ENCODE measurements around the gene SPTY2D1. TPM values are rescaled to one million over a fixed set of nuclear protein-coding genes. Genes with fewer than 3 reads are reported as not detected.

SPTY2D1 gene
- total RNA-seq, 2 experiments from 2014 or later = 15.6 to 15.8 TPM

GRCh38 chr11:18590571-18590970, 43.6 kb downstream of the SPTY2D1 start:
- TF ChIP-seq EZH2phosphoT487 (IDR thresholded peaks at IDR 0.05; ENCODE audit: borderline replicate concordance, low read depth, low read length) (no peak), CTCF (conservative IDR thresholded peaks at IDR 0.05; ENCODE audit: low read length) (no peak)

GRCh38 chr11:18588297-18589252, 45.6 kb downstream of the SPTY2D1 start, which contains the start of gene UEVLD:
Gene UEVLD, minus strand, starts transcription at chr11:18588734. Its CDS starts 80 bp downstream, at chr11:18588654.
- Histone ChIP-seq H4K20me1 (ENCODE audit: insufficient read depth, low read length) (no peaks in the 10 kb centered on the region), H3K79me2 (ENCODE audit: insufficient read depth, low read depth, low read length) (0 out of 2 replicates have a peak, but pooled peaks cover 3% of the 10 kb centered on the region), H3K27ac (ENCODE audit: low read depth, low read length, poor library complexity, severe bottlenecking) (no peak within 1 kb of the TSS), H3K9me3 (ENCODE audit: low read length) (no peaks in the 10 kb centered on the region), H3K4me1 (ENCODE audit: insufficient read depth, low read length, poor library complexity, severe bottlenecking) (peaks cover 15% of the 10 kb centered on the region), H3K9me2 (ENCODE audit: insufficient read depth, low read length) (no peaks in the 10 kb centered on the region), H3K4me3 (ENCODE audit: low read depth, low read length, poor library complexity, severe bottlenecking) (peak within 1 kb of the TSS; percentile 71), H2AFZ (ENCODE audit: low read length) (peak within 1 kb of the TSS; percentile 95), H3K36me3 (ENCODE audit: insufficient read depth, low read length) (no peaks in the 10 kb centered on the region), H3K4me2 (ENCODE audit: low read length) (peak within 1 kb of the TSS; percentile 72)
- BruUV-seq (replicated peaks) = no TSS peak
- no peak for TF ChIP-seq CTCF (conservative IDR thresholded peaks at IDR 0.05; ENCODE audit: low read length)
- TF ChIP-seq EZH2phosphoT487 (IDR thresholded peaks at IDR 0.05; ENCODE audit: borderline replicate concordance, low read depth, low read length) = no peak
- intact Hi-C loops (cut with micrococcal nuclease; ENCODE audit: unreplicated experiment) = no loop called here
- CTCF ChIA-PET (ENCODE audit: unreplicated experiment) = interaction anchor here (0.6 kb wide), 1 partner anchor 13 kb away, joined by 3 read pairs; no protein-coding TSS in a partner anchor
- POLR2A ChIA-PET = interaction anchor here (0.6 to 1.7 kb wide), 8 partner anchors 10 to 592 kb away, joined by 3 to 5 read pairs (median 3); no protein-coding TSS in a partner anchor
- DNase-seq (ENCODE audit: low spot score) = peak; percentile 28

More at GRCh38 chr11:18590571-18590970, 43.6 kb downstream of the SPTY2D1 start:
- Histone ChIP-seq H3K4me3 (ENCODE audit: low read depth, low read length, poor library complexity, severe bottlenecking) (no peak overlapping the region), H3K4me2 (ENCODE audit: low read length) (no peak overlapping the region), H2AFZ (ENCODE audit: low read length) (no peak overlapping the region; the same call in 1 of the 2 replicates), H3K9me2 (ENCODE audit: insufficient read depth, low read length) (no peaks in the 10 kb centered on the region), H3K9me3 (ENCODE audit: low read length) (no peaks in the 10 kb centered on the region), H3K4me1 (ENCODE audit: insufficient read depth, low read length, poor library complexity, severe bottlenecking) (peaks cover 15% of the 10 kb centered on the region), H3K27ac (ENCODE audit: low read depth, low read length, poor library complexity, severe bottlenecking) (no peak overlapping the region), H3K79me2 (ENCODE audit: insufficient read depth, low read depth, low read length) (0 out of 2 replicates have a peak, but pooled peaks cover 3% of the 10 kb centered on the region), H4K20me1 (ENCODE audit: insufficient read depth, low read length) (no peaks in the 10 kb centered on the region), H3K36me3 (ENCODE audit: insufficient read depth, low read length) (no peaks in the 10 kb centered on the region)
- intact Hi-C loops (cut with micrococcal nuclease; ENCODE audit: unreplicated experiment) = no loop called here
- CTCF ChIA-PET (ENCODE audit: unreplicated experiment) = no interaction called here
- DNase-seq (ENCODE audit: low spot score) = no peak
- BruUV-seq (replicated peaks) = no TSS peak
- POLR2A ChIA-PET = interaction anchor here (0.6 to 1.1 kb wide), 3 partner anchors 12 to 395 kb away, joined by 3 read pairs; no protein-coding TSS in a partner anchor
